DMS79 (cell line): ENCODE measurements around the gene TLE4.

ENCODE experiments used
- DNase-seq: peaks from one replicate; lab custom pipeline; 2025; lab: John Stamatoyannopoulos, UW

The TLE4 gene

GRCh38 chr9:79665931-79666330, 94.2 kb downstream of the TLE4 start:
- DNase-seq = no peak

GRCh38 chr9:79667120-79667519, 95.4 kb downstream of the TLE4 start:
- no peak for DNase-seq

GRCh38 chr9:79667817-79668436, 96.2 kb downstream of the TLE4 start:
- peak; percentile 40 for DNase-seq

- no peak for DNase-seq
These were observed 97.2 kb downstream of the TLE4 start for GRCh38 chr9:79668956-79669355.

- DNase-seq = no peak
These were observed 98.7 kb downstream of the TLE4 start for GRCh38 chr9:79670269-79670961.

GRCh38 chr9:79671558-79671957, 99.8 kb downstream of the TLE4 start:
- DNase-seq = no peak

- DNase-seq = no peak
These were observed 100.5 kb downstream of the TLE4 start for GRCh38 chr9:79672236-79672635.

GRCh38 chr9:79672891-79673290, 101.1 kb downstream of the TLE4 start:
- no peak for DNase-seq

GRCh38 chr9:79673614-79674013, 101.8 kb downstream of the TLE4 start:
- no peak for DNase-seq

- no peak for DNase-seq
These were observed 102.5 kb downstream of the TLE4 start for GRCh38 chr9:79674052-79674777.

- DNase-seq = no peak
These were observed 109.8 kb downstream of the TLE4 start for GRCh38 chr9:79681576-79681975.

GRCh38 chr9:79682076-79682736, 110.4 kb downstream of the TLE4 start:
- no peak for DNase-seq

- DNase-seq = no peak
These were observed 112.3 kb downstream of the TLE4 start for GRCh38 chr9:79684059-79684458.

- DNase-seq = no peak
These were observed 113.2 kb downstream of the TLE4 start for GRCh38 chr9:79684711-79685575.

GRCh38 chr9:79685577-79685976, 113.8 kb downstream of the TLE4 start:
- DNase-seq = no peak

- no peak for DNase-seq
These were observed 114.8 kb downstream of the TLE4 start for GRCh38 chr9:79686381-79687130.

- DNase-seq = no peak
These were observed 115.3 kb downstream of the TLE4 start for GRCh38 chr9:79687131-79687447.

GRCh38 chr9:79688363-79688762, 116.6 kb downstream of the TLE4 start:
- no peak for DNase-seq

GRCh38 chr9:79689576-79689975, 117.8 kb downstream of the TLE4 start:
- no peak for DNase-seq

GRCh38 chr9:79691496-79691895, 119.7 kb downstream of the TLE4 start:
- DNase-seq = no peak
